ENCODE results near the gene TAF15.
A peak's percentile ranks its signal among the peaks of the same experiment; 100 is the strongest.

Gene TAF15

DNA sequence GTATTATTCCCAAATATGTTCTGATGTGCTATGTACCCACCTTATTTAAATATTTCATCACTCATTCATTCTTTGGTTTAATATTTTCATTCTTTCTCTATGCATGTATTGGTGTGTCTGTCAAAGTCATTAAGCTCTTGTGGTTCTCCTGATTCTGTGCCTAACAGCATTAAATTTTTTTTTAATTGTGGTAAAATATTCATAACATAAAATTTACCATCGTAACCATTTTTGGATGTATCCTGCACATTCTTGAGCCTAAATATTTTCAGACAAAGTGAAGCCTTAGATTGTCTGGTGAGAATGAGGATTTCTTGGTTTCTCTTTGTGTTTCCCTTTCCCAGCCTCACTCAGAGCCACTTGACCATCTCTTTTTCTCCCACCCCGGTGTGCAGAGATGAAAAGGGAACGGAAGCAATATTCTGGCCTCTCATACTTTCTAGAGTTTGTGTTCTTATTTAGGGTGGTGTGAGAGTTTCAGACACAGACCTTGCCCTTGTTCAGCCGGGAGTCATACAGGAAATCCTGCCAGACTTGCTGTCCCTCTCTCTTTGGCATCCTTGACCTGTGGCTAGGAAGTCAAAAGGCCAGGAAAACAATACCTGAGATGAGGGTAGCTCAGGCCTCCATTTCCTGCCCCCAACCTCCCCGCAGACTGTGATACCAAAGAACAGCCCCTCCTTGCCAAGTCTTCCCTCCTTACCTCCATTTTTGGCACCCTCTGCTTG is 66.0 kb downstream of the TAF15 start:
- no peak for DNase-seq

DNA sequence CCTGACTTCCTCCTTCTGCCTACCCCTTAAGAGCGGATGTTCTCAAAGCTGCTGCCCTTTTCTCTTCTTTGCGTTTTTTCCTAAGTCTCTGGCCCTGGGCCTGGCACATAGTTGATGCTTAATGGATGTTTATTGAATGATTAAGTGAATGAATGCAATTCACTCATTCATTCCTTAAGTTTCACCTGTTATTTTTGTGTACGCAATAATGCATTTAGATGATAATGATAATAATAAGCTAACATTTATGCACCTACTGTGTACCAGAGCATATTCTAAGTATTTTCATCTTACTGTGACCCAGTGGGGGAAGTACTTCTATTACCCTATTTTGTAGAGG is 66.5 kb downstream of the TAF15 start:
- DNase-seq, result no peak

DNA sequence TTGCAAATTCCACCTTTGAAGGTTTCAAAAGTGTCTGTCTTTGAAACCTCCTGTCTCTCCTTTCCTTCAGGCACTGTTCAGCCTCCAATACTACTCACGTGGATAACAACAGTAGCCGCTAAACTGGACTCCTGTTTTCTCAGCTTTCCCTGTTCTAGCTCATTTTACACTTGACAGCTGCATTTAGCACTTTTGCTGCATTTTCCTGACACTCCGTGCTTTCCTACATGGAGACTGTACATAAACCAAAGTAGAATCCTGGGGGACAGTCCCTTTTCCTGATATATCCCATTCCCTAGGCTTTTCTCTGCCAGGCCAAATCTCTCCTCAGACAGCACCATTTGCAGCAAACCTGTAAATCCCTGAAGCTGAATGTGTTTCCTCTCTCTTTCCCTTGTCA is 67.2 kb downstream of the TAF15 start:
- no peak for DNase-seq

DNA sequence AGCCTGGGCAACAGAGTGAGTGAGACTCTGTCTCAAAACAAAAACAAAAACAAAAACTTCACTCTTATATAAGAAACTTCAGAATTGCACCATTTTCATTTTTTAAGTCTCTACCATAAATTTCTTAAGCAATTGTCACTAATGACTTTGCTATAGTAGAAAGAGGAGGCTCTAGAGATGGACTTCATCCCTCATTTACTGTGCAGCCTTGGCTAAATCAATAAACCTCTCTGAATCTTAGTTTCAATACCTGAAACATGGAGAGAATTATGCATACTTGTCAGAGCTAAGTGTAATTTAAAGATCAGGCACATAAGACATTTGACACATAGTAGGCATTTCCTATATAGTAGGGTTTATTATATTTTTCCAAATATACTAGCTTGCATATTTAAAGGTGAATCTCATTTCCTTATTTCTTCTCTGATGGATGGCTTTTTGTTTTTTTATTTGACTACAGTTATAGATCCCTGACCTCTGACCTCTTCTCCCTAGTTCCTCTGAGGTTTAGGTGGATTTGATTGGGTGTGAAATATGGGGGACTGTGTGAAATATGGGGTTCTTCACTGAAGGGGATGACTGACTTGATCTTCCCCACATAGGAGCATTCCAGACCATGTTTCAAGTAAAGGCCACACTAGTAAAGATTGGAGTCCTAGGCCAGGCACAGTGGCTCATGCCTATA is 68.2 kb downstream of the TAF15 start:
- no peak for DNase-seq

- no peak for DNase-seq
These were observed 69.1 kb downstream of the TAF15 start for GRCh38 chr17:35878361-35878760.

DNA sequence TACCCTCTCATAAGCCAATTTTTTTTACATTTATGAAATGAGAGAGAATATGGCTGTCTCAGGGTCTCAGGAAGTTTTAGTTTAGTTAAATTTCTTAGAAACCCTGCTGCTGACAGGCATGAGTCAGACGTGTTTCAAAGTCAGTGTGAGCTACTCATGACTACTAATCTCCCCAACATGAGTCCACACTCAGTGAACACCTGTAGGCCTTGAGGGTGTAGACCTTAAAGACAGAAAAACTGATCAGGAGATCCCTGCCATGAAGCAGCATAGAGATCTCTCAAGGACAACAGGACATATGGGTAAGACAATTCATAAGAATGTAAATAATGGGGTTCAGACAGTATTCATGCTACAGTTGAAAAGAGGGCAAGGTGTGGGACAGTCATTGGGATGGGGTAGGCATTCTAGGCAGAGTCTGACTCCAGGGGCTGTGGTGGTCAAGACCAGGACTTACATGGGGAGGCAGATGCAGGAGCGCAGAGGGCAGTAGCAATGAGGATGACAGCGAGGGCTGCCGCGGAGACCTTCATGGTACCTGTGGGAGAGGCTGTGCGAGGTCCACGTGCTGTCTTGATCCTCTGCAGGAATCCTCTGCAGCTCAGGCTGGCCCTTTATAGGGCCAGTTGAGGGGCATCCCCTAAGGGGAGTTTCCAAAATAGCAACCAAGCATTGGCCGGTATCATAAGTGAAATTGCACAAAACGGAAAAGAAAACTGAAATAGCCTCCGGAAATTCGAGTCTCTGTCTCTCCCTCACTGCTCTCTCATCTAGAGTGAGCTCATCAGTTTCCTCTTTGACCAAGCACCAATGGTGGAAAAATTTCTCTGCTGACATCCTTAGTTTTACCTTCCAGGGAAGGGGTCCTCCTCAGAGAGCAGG is 70.7 kb downstream of the TAF15 start, which contains the start of gene CCL5:
TSS of gene CCL5 (minus strand) at position 588 of the 882 bp plus-strand sequence.
- peak; percentile 74 for DNase-seq

GRCh38 chr17:35889241-35889640 is 80.0 kb downstream of the TAF15 start:
- DNase-seq, result no peak

GRCh38 chr17:35889818-35890773 is 80.8 kb downstream of the TAF15 start:
- no peak for DNase-seq

DNA sequence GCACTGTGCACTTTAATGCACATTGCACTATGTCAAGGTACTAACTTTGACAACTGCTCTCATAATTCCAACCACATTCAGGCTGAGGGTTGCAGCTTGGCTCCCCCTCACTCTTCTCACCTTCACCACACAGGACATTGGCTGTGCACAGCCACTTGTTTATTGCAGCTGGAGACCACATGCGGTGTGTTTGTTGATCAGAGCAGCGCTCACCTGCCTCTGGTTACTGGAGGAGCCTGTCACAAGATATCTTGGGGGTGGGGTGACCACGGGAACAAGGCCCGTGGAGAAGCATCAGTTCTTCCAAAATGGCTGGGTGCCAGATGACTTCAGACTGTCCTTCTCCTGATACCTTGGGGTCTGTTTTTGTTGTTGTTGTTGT is 81.5 kb downstream of the TAF15 start:
- peak; percentile 66 for DNase-seq

DNA sequence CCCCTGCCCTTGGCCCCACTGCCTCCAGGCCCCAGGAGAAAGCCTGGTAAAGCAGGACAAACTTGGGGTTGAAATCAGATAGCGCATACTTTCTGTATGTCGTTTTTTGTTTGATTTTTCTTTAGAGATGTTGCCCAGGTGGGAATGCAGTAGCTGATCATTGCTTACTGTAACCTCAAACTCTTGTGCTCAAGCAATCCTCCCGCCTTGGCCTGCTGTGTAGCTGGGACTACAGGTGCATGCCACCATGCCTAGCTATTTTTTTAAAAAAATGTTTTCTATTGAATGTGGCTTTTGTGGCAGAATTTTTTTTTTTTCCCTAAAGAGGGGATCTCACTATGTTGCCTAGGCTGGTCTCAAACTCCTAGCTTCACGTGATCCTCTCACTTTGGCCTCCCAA is 82.0 kb downstream of the TAF15 start:
- no peak for DNase-seq

- DNase-seq, result peak; percentile 80
These were observed 83.1 kb downstream of the TAF15 start for GRCh38 chr17:35892091-35893035.

DNA sequence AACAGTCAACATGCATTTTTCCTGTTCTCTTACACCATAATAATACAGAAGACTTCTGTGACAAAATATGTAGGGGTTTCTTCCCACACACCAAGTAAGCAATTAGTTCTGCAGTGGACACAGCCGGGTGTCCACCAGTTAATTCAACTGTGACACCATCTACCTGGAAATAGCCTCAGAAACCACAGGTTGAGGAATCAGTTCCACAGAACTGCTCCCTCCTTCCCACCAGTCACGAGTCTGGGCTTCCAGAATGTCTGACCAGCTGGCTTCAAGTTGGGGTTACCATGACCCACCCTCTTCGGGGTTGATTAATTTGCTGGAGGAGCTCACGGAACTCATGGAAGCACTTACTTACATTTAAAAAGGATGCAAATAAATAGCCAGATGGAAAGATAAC is 84.5 kb downstream of the TAF15 start:
- no peak for DNase-seq

GRCh38 chr17:35894206-35894605 is 84.9 kb downstream of the TAF15 start:
- no peak for DNase-seq

DNA sequence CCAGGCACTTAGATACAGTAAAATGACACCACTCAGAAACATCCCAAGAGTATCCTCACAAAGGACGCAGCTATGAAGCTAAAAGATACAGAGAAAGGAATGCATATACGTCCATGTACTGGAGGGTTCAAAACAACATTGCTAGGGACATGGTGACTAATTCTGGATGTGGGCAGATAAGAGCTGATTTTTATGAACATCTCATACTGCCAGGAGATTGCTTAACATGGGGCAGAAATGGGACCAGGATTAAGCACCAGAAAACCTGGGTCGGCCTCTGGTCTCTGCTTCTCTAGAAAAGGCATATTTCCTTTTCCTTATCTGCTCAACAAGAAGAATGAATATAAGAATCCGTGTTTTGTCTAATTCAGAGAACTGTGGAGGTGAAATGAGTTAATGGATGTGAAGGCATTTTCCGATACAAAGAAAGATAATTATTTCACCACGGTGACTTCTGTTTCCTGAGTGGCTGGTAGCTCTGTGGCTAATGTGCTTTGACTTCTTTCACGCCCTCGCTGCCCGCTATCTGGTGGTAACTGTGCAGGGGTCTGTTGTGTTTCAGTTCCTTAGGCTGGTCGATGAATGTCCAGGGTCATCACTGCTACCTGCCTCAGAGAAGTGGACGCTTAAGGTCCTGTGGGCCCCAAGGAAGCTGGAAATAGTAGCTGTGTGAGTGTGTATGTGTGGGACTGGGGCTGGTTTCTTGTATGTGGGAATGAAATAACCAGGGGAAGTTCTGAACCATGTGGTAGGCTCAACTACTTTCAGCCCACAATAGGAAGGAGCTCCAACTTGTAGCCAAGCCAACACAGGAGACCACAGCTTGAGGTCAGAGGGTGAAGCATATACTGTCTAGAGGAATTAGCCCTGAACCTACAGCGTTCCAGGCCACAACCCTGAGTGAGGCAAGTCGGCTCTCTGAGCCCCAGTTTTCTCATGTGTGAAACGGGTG is 86.6 kb downstream of the TAF15 start:
- no peak for DNase-seq

Measured in activated effector memory CD4-positive, alpha-beta T cell treated with anti-CD3 and anti-CD28 coated beads, Interleukin-2, amount 50 U/mL, for 16 hours (primary cell).